ENCODE results near the gene SI. TPM values are rescaled to one million over a fixed set of nuclear protein-coding genes. Genes with fewer than 3 reads are reported as not detected.

The SI gene
- total RNA-seq = not detected

DNA sequence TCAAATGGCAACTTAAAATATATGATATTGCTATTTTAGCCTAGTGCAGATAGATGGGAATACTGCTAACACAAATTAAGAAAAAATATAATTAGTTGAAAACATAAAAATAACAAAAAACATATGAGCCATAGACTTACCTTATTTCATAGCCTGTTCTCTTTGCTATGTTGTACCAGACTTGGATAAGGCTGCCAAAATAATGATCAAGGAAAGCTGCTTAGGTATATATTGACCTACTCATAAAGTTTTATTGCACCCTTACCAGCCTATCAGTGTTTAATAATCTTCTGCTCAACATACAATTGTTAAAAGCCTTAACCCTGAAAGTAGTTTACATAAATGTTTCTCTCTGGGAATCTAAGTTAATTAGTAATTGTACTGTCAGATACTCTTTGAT, at the start of gene SI:
Gene SI (minus strand): TSS at position 204 of the 400 bp plus-strand sequence. CDS start 2,484 bp downstream, outside the sequence.
- H3K4me3 Mint-ChIP-seq = no peak within 1 kb of the TSS
- POLR2A ChIA-PET = no interaction called here
- intact Hi-C loops (cut with micrococcal nuclease) = no loop called here
- no peaks in the 10 kb centered on the region for H3K27me3 Mint-ChIP-seq
- H3K36me3 Mint-ChIP-seq = no peaks in the 10 kb centered on the region
- H3K27ac Mint-ChIP-seq = no peak within 1 kb of the TSS
- no peaks in the 10 kb centered on the region for H3K4me1 Mint-ChIP-seq (ENCODE audit: low read depth)
- H3K9me3 Mint-ChIP-seq = peaks cover 16% of the 10 kb centered on the region
- CTCF ChIA-PET = no interaction called here
- DNase-seq = no peak

DNA sequence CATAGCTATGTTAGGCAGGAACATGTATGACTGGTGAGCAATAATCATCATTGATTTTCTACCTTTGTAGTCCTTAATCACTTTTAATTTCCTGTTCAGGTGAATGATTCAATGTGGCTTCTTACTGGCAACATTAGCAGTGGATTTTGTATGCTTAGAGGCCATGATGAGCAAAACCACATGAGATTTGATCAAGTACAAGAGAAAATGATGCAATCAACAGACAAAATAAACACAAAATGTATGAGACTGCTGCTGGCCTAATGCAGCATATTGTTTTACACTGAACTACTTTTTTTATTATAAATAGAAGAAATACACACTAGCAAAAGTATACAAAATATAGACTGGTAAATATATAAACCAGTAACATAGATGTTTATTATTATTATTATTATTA, 47.5 kb upstream of the SI start:
- Mint-ChIP-seq H3K27ac (no peak overlapping the region), H3K27me3 (no peaks in the 10 kb centered on the region), H3K9me3 (peaks cover 8% of the 10 kb centered on the region), H3K4me3 (no peak overlapping the region), H3K4me1 (ENCODE audit: low read depth) (no peaks in the 10 kb centered on the region), H3K36me3 (no peaks in the 10 kb centered on the region)
- ChIA-PET CTCF (no interaction called here), POLR2A (no interaction called here)
- intact Hi-C loops (cut with micrococcal nuclease) = no loop called here
- DNase-seq = no peak

DNA sequence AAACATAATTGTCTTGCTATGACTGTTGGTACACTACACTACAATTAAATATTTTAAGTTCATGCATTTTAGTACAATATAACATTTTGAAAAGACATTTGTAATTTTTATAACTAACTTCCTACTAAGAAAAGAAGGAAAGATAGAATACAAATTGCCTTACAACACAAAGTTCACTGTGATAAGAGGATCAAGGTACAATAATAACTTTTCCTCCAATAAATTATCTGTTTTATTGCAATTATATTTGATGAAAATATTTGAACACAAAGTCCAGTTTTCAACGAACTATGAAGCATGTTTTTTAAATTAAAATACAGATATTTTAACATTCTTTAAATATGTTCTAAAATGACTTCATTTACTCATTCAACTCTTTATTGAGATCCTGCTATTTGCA, 33.1 kb upstream of the SI start:
- H3K4me1 Mint-ChIP-seq (ENCODE audit: low read depth) = no peaks in the 10 kb centered on the region
- peaks cover 2% of the 10 kb centered on the region for H3K9me3 Mint-ChIP-seq
- no peak overlapping the region for H3K27ac Mint-ChIP-seq
- intact Hi-C loops (cut with micrococcal nuclease) = no loop called here
- ChIA-PET POLR2A (no interaction called here), CTCF (no interaction called here)
- DNase-seq = no peak
- no peak overlapping the region for H3K4me3 Mint-ChIP-seq
- H3K27me3 Mint-ChIP-seq = no peaks in the 10 kb centered on the region
- no peaks in the 10 kb centered on the region for H3K36me3 Mint-ChIP-seq

DNA sequence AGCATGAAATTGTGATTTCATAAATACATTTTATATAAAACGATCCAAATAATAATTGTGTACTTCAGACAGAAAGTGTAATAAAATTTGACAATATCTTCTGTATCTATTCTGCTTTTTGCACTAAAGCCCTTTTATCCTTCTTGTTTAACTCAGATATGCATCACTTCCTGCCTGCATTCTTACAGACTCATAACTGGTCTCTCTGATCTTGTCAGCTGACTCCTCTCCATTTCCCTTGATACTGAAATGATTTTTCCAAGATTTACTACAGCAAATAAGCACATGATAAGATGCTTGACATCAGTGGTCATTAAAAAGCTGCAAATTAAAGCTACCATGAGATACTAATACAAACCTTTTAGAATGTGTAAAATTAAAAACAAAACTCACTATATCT, 25.3 kb upstream of the SI start:
- DNase-seq = no peak
- no peaks in the 10 kb centered on the region for H3K36me3 Mint-ChIP-seq
- H3K9me3 Mint-ChIP-seq = peaks cover 8% of the 10 kb centered on the region
- ChIA-PET POLR2A (no interaction called here), CTCF (no interaction called here)
- no peaks in the 10 kb centered on the region for H3K4me1 Mint-ChIP-seq (ENCODE audit: low read depth)
- H3K27ac Mint-ChIP-seq = no peak overlapping the region
- intact Hi-C loops (cut with micrococcal nuclease) = no loop called here
- no peaks in the 10 kb centered on the region for H3K27me3 Mint-ChIP-seq
- H3K4me3 Mint-ChIP-seq = no peak overlapping the region

DNA sequence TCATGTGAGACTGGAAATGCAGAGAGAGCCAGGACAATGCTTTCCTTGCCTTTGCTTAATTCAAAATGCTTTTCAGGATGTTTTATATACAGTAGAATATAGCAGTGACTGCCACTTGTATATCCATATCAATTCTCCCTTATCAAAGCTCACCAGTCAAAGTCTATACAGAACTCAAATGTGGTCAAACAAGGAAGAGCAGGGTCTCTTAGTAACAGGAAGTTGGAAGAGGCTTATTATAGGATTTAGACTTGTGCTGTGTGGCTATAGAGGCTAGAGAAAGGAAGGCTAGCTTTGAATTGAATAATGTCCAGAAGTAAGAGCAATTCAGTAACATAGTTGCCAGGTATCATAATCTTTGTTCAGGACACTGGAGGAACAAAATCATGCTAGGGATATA, 4.4 kb upstream of the SI start:
- no peak overlapping the region for H3K4me3 Mint-ChIP-seq
- CTCF ChIA-PET = no interaction called here

DNA sequence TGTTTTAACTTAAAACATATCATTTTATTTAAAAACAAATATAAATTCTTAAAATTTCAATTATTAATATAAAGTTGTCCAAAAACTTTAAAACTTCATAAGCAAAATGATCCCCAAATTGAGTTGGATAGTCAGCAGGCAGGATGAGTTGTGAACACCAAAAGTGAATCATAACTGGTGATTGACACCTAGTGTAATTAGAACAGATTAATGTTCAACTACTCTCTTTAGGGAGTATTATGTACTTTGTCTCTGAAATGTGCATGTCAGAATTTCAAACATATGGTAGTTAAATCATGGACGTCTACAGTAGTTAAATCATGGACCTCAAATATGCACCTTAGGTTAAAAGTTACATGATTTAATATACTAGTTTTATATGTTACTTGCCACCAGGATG, 2.9 kb upstream of the SI start:
- POLR2A ChIA-PET = no interaction called here
- H3K4me1 Mint-ChIP-seq (ENCODE audit: low read depth) = no peaks in the 10 kb centered on the region
- H3K27ac Mint-ChIP-seq = no peak overlapping the region
- peaks cover 14% of the 10 kb centered on the region for H3K9me3 Mint-ChIP-seq
- no peaks in the 10 kb centered on the region for H3K27me3 Mint-ChIP-seq
- CTCF ChIA-PET = no interaction called here
- intact Hi-C loops (cut with micrococcal nuclease) = no loop called here
- H3K36me3 Mint-ChIP-seq = no peaks in the 10 kb centered on the region
- DNase-seq = no peak
- no peak overlapping the region for H3K4me3 Mint-ChIP-seq

More for the DNA sequence above, 4.4 kb upstream of the SI start:
- intact Hi-C loops (cut with micrococcal nuclease) = no loop called here
- H3K27ac Mint-ChIP-seq = no peak overlapping the region
- no peaks in the 10 kb centered on the region for H3K4me1 Mint-ChIP-seq (ENCODE audit: low read depth)
- H3K9me3 Mint-ChIP-seq = peaks cover 14% of the 10 kb centered on the region
- H3K36me3 Mint-ChIP-seq = no peaks in the 10 kb centered on the region
- POLR2A ChIA-PET = no interaction called here
- no peaks in the 10 kb centered on the region for H3K27me3 Mint-ChIP-seq
- no peak for DNase-seq

DNA sequence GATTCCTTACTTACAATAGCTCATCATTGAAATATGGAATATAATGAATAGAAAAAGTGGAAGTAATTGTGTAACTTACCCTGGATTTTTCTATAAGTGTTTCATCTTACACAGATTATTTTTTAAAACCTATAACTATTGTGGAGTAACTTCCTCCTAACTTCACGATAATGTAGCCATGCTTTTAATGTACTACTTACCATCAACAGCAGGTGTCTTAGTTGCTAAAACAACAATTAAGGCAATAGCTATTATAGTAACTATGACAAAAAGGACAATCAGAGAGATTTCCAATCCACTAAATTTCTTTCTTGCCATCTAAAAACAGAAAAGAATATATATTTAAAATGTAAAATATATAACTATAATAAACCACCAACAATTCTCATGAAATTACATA, 2.6 kb downstream of the SI start:
- Mint-ChIP-seq H3K27me3 (no peaks in the 10 kb centered on the region), H3K4me3 (no peak overlapping the region), H3K9me3 (peaks cover 11% of the 10 kb centered on the region), H3K36me3 (no peaks in the 10 kb centered on the region), H3K4me1 (ENCODE audit: low read depth) (no peaks in the 10 kb centered on the region), H3K27ac (no peak overlapping the region)
- ChIA-PET CTCF (no interaction called here), POLR2A (no interaction called here)
- intact Hi-C loops (cut with micrococcal nuclease) = no loop called here
- DNase-seq = no peak

DNA sequence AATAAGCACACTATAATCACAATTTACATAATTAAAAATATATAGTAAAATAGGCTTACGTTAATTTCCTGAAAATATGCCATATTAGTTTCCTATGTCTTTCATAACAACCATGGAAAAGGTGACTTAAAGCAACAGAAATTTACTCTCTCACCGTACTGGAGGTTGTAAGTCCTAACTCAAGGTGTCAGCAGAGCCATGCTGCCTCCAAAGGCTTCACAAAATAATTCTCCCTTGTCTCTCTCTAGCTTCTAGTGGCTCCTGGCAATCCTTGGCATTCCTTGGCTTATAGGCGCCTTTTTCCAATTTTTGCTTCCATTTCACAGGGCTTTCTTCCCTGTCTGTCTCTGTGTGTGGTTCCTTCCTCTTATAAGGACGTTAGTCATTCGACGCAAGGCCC, 7.6 kb downstream of the SI start:
- DNase-seq = no peak
- H3K4me1 Mint-ChIP-seq (ENCODE audit: low read depth) = no peaks in the 10 kb centered on the region
- no peak overlapping the region for H3K4me3 Mint-ChIP-seq
- ChIA-PET CTCF (no interaction called here), POLR2A (no interaction called here)
- H3K27me3 Mint-ChIP-seq = no peaks in the 10 kb centered on the region
- peaks cover 7% of the 10 kb centered on the region for H3K9me3 Mint-ChIP-seq
- intact Hi-C loops (cut with micrococcal nuclease) = no loop called here
- H3K36me3 Mint-ChIP-seq = no peaks in the 10 kb centered on the region
- no peak overlapping the region for H3K27ac Mint-ChIP-seq

DNA sequence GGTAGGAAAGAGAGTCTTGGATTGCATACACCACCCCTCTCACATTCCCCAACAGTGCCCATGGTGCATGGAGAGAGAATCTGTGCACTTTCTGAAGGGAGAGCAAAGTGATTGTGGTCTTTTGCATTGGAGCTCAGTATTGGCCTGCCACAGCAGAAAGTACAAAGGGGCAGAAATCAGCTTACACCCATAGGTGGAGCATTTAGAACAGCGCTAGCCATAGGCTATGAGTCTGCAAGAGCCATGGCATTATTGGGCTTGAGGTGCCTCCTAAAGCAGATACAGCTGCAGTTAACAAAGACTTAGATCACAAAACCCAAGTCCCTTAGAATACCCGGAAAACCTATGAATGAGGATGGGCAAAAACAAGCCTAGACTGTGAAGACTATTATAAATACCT, 21.8 kb downstream of the SI start:
- Mint-ChIP-seq H3K36me3 (no peaks in the 10 kb centered on the region), H3K27ac (no peak overlapping the region), H3K4me1 (ENCODE audit: low read depth) (no peaks in the 10 kb centered on the region), H3K4me3 (no peak overlapping the region), H3K9me3 (peaks cover 11% of the 10 kb centered on the region), H3K27me3 (no peaks in the 10 kb centered on the region)
- intact Hi-C loops (cut with micrococcal nuclease) = no loop called here
- DNase-seq = no peak
- POLR2A ChIA-PET = no interaction called here
- CTCF ChIA-PET = no interaction called here

DNA sequence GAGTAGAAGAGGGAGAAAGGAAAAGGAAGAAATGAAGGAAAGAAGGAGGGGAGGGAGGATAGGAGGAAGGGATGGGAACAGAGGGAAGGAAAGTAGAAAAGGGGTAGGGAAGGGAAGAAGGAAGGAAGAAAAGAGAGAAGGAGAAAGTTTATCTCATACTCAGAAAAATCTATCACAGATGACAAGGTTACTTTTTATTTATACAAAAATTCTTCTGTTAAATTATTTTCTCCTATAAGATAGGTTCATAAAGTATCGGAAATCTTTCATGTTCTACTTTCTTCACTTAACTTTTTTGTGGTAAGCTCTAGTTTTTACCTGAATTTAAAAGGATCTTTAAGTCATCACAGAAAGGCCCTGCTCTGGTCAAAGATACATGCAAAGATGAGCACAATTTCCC, 38.1 kb downstream of the SI start:
- no peak for DNase-seq
- H3K27me3 Mint-ChIP-seq = no peaks in the 10 kb centered on the region
- H3K36me3 Mint-ChIP-seq = no peaks in the 10 kb centered on the region
- ChIA-PET POLR2A (no interaction called here), CTCF (no interaction called here)
- H3K4me3 Mint-ChIP-seq = no peak overlapping the region
- no peaks in the 10 kb centered on the region for H3K4me1 Mint-ChIP-seq (ENCODE audit: low read depth)
- intact Hi-C loops (cut with micrococcal nuclease) = no loop called here
- peaks cover 6% of the 10 kb centered on the region for H3K9me3 Mint-ChIP-seq
- no peak overlapping the region for H3K27ac Mint-ChIP-seq

DNA sequence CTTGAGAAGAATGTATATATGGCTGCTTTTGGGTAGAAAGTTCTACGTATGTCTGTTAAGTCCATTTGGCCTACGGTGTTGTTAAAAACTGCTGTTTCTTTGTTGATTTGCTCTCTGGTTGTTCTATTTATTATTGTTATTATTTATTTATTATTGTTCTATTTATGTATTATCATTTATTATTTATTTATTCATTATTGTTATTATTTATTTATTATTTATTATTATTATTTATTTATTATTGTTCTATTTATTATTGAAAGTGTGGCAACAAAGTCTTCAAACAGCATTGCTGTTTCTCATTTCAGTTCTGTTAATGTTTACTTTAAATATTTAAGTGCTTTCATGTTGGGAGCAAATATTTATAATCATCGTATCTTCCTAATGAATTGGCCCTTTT, 66.7 kb downstream of the SI start:
- ChIA-PET CTCF (no interaction called here), POLR2A (no interaction called here)
- Mint-ChIP-seq H3K36me3 (no peaks in the 10 kb centered on the region), H3K4me1 (ENCODE audit: low read depth) (no peaks in the 10 kb centered on the region), H3K27ac (no peak overlapping the region), H3K27me3 (no peaks in the 10 kb centered on the region), H3K9me3 (peaks cover 11% of the 10 kb centered on the region), H3K4me3 (no peak overlapping the region)
- intact Hi-C loops (cut with micrococcal nuclease) = no loop called here
- DNase-seq = no peak

DNA sequence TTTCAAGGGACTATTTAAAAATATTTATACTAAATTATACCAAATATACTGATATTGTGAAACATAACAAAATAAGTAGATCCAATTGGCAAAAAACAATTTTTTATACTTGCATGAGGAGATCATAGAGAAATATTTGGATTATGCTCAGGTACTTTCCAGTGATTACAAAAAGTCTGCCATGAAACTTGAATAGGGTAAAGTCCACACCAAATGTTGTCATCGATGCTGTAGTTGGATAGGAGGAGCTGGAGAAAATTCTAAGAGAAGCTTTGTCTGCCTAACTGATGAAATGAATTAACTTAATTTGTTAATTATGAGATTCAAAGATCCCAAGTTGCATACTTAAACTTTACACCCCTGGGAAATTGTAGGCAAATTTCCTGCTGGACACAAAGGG, 93.3 kb downstream of the SI start:
- no peak for DNase-seq
- H3K9me3 Mint-ChIP-seq = peaks cover 6% of the 10 kb centered on the region
- intact Hi-C loops (cut with micrococcal nuclease) = no loop called here
- H3K4me1 Mint-ChIP-seq (ENCODE audit: low read depth) = no peaks in the 10 kb centered on the region
- no peaks in the 10 kb centered on the region for H3K36me3 Mint-ChIP-seq
- no peaks in the 10 kb centered on the region for H3K27me3 Mint-ChIP-seq
- CTCF ChIA-PET = no interaction called here
- POLR2A ChIA-PET = no interaction called here
- no peak overlapping the region for H3K27ac Mint-ChIP-seq
- no peak overlapping the region for H3K4me3 Mint-ChIP-seq

DNA sequence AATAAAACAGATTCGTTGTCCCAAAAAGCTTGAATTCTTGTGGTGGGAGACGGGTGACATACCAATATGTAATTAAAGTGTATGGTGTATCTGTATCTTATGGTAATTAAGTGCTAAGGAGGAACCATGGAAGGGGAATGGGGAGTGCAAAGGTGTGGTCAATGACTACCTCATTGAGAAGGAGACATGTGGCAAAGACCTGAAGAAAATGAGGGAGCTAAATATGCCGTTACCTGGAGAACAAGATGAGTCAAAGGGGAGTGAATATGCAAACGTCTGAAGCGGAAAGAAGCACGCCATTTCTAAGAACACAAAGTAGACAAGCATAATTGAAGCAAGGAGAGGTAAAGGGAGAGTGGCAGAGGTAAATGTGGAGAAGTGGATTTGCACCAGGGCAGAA, 115.7 kb downstream of the SI start:
- Mint-ChIP-seq H3K27me3 (no peaks in the 10 kb centered on the region), H3K9me3 (peaks cover 3% of the 10 kb centered on the region)
- CTCF ChIA-PET = no interaction called here

DNA sequence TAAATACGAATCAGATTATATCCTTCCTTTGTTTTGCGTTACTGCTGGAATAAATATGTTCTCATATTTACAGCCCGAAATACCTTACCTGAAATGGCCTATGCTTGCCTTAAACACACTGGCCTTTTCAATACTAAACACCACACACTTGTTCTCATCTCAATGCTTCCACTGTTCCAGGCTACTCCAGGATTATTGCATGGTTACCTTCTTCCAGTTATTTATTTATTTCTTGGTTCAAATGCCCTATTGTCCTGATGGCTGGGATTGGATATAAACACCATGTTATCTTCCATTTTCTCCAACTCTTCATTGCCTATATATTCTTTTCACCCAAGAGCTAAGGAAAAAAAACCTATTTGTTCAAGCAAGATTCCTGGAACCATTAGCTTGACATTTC, 125.3 kb downstream of the SI start:
- Mint-ChIP-seq H3K36me3 (no peaks in the 10 kb centered on the region), H3K27ac (no peak overlapping the region), H3K27me3 (no peaks in the 10 kb centered on the region), H3K9me3 (peaks cover 10% of the 10 kb centered on the region), H3K4me3 (no peak overlapping the region), H3K4me1 (ENCODE audit: low read depth) (no peaks in the 10 kb centered on the region)
- ChIA-PET POLR2A (no interaction called here), CTCF (no interaction called here)
- intact Hi-C loops (cut with micrococcal nuclease) = no loop called here
- DNase-seq = no peak

More for the DNA sequence above, 115.7 kb downstream of the SI start:
- H3K4me3 Mint-ChIP-seq = no peak overlapping the region
- H3K4me1 Mint-ChIP-seq (ENCODE audit: low read depth) = no peaks in the 10 kb centered on the region
- no peaks in the 10 kb centered on the region for H3K36me3 Mint-ChIP-seq
- no peak overlapping the region for H3K27ac Mint-ChIP-seq
- POLR2A ChIA-PET = no interaction called here
- intact Hi-C loops (cut with micrococcal nuclease) = no loop called here
- no peak for DNase-seq

Data from activated CD4-positive, alpha-beta memory T cell treated with anti-CD3 and anti-CD28 coated beads for 36 hours (primary cell).